Measurements from ENCODE around the gene ABCG2.

- TF ChIP-seq POLR2A (IDR thresholded peaks at IDR 0.05) (no peak), CTCF (IDR thresholded peaks at IDR 0.05) (no peak)
Measured at GRCh38 chr4:88158038-88158488, 376 bp downstream of the ABCG2 start.

All from heart left ventricle (tissue), 13 donors.